SK-N-SH treated with all-trans-retinoic acid at 6 μM for 48 hours (cell line): Measurements from ENCODE around the gene ZNF22.

Experiments used
- ISL1 ChIP-seq: fragments of 250-450 bp; sonication (Bioruptor Pico); IDR thresholded peaks from 2 replicates; pipeline ENCODE4 v2.1.2; 2022; ENCODE audit warnings: mild to moderate bottlenecking, moderate library complexity
- PATZ1 ChIP-seq: fragments of 250-450 bp; sonication (Bioruptor Pico); IDR thresholded peaks from 2 replicates; pipeline ENCODE4 v1.8.0; 2020; ENCODE audit warnings: mild to moderate bottlenecking, moderate library complexity, borderline replicate concordance
- ZFP30 ChIP-seq: fragments of 450-650 bp; formaldehyde crosslinking; IDR thresholded peaks from 2 replicates; pipeline ENCODE4 v1.5.0; 2022; ENCODE audit warnings: mild to moderate bottlenecking, moderate library complexity

- TF ChIP-seq ZFP30 (CRISPR knock-in tag), result no peak
- no peak for TF ChIP-seq ISL1 (CRISPR knock-in tag)
- TF ChIP-seq PATZ1, result no peak
These were observed 25.9 kb upstream of the ZNF22 start for GRCh38 chr10:44974628-44975430.
